AG04450 (cell line): ENCODE results near the gene HS6ST2. TPM values are rescaled to one million over a fixed set of nuclear protein-coding genes. Genes with fewer than 3 reads are reported as not detected.
"Not testable (repeated sequence)": the region's sequence is repeated elsewhere in the genome, so short reads cannot be mapped to it uniquely, and the experiment has no call there.

ENCODE experiments used
- CTCF ChIA-PET: fragments of 300-600, 350-600 bp; formaldehyde crosslinking; extraction: SDS; loops from one replicate; lab custom pipeline; 2022; ENCODE audit warnings: antibody characterized with exemption, inconsistent platforms; lab: Charles Lee
- POLR2A ChIA-PET: fragments of 350-600 bp; formaldehyde crosslinking; extraction: SDS; loops from one replicate; lab custom pipeline; 2021; ENCODE audit warnings: antibody characterized with exemption, inconsistent platforms; lab: Yijun Ruan, JAX
- DNase-seq: peaks from one replicate; pipeline ENCODE4 v3.0.0-alpha.2; 2011; ENCODE audit warnings: low read depth, low spot score
- H3K27ac ChIP-seq: one replicate; pipeline ENCODE4 v1.5.1; 2012; ENCODE audit warnings: low read depth, low read length, control low read depth
- H3K27me3 ChIP-seq: one replicate; pipeline ENCODE4 v1.6.0; 2012; ENCODE audit warnings: low read length; ENCODE audit not compliant: control insufficient read depth, insufficient read depth
- H3K4me3 ChIP-seq: 2 replicates; pipeline ENCODE4 v1.5.1; 2011; ENCODE audit warnings: mild to moderate bottlenecking, low read depth, low read length, control low read depth
- H3K9me3 ChIP-seq: 2 replicates; pipeline ENCODE4 v1.5.1; 2012; ENCODE audit warnings: low read length; ENCODE audit not compliant: control insufficient read depth, insufficient read depth
- polyA plus RNA-seq: library from polyadenylated mRNA; depleted of rRNA; stranded (reverse); fragments of >200 nt; gene quantifications from 2 replicates; pipeline ENCODE4 v1.2.3, GENCODE V29; 2011
- TF ChIP-seq, protein P1 (sequence below): IDR thresholded peaks from 2 replicates; pipeline ENCODE4 v1.5.1; 2011; ENCODE audit warnings: low read depth, low read length, control low read depth, inconsistent platforms

The HS6ST2 gene
- polyA plus RNA-seq, 1 experiment: not detected

DNA sequence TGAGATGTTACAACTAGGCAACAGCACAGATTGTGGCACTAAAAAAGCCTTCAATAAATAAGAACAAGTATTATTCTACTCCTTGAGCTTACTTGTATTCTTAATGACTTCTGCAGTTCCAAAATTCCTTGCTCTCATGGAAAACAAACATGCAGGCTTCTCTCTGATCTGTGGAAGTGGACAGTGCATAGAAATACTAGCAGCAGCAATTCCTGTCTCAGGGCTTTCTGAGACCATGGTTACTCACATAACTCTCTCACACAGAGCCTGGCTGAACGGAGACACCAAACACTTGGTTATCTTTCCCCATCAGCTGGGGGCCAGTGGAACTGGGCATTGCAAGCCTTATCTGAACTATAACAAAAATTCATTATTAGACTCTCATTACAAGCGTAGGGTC is 32.4 kb upstream of the HS6ST2 start:
- Histone ChIP-seq H3K4me3 (no peak overlapping the region), H3K9me3 (no peaks in the 10 kb centered on the region), H3K27me3 (no peaks in the 10 kb centered on the region), H3K27ac (no peak overlapping the region)
- ChIA-PET CTCF (no interaction called here), POLR2A (no interaction called here)
- TF ChIP-seq, protein P1, sequence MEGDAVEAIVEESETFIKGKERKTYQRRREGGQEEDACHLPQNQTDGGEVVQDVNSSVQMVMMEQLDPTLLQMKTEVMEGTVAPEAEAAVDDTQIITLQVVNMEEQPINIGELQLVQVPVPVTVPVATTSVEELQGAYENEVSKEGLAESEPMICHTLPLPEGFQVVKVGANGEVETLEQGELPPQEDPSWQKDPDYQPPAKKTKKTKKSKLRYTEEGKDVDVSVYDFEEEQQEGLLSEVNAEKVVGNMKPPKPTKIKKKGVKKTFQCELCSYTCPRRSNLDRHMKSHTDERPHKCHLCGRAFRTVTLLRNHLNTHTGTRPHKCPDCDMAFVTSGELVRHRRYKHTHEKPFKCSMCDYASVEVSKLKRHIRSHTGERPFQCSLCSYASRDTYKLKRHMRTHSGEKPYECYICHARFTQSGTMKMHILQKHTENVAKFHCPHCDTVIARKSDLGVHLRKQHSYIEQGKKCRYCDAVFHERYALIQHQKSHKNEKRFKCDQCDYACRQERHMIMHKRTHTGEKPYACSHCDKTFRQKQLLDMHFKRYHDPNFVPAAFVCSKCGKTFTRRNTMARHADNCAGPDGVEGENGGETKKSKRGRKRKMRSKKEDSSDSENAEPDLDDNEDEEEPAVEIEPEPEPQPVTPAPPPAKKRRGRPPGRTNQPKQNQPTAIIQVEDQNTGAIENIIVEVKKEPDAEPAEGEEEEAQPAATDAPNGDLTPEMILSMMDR: no peak
- no peak for DNase-seq

DNA sequence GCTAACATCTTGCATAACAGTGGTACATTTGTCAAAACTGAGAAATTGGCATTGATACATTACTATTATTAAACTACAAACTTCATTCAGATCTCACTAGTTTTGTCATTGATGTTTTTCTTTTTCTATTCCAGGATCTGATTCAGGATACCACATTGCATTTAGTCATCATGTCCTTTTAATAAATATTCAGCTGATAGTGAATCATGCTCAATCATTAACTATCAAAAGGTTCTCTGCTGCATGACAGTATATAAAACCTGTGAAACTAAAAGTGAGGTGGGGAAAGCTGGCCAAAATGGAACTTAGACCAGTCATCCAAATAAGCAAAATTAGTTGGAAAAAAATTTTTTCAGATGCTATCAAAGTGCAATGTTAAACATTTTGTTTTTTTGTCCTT is 28.1 kb upstream of the HS6ST2 start:
- ChIA-PET CTCF (no interaction called here), POLR2A (no interaction called here)
- Histone ChIP-seq H3K27ac (no peak overlapping the region), H3K9me3 (no peaks in the 10 kb centered on the region), H3K27me3 (no peaks in the 10 kb centered on the region), H3K4me3 (no peak overlapping the region)
- TF ChIP-seq, protein P1: no peak
- DNase-seq: no peak

DNA sequence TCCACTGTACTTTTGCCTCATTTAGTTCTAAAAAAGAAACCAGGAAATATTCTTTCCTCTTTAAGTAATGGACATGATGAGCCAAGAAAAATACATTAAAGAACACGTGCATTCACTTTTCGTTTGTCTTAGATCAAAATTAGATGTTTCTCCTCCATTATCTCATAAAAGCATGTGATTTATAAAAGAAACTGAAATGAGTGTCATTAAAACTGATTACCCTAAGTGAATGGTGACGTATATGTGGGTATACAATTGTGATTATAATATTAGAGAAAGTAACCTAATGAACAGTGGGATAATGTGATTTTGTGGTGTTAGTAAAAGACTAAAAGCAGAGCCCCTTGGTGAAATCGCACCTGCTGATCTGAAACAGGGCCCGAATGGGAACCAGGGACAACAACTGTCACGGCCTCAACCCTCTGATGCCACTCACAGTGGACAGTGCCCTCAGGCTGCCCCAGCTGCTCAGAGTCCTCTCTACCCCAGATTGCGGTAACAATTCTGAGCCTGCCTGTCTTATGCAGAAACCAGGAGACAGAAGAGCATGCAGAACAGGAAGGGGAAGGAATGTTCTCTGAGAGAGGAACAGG is 25.7 kb upstream of the HS6ST2 start:
- ChIA-PET POLR2A (no interaction called here), CTCF (no interaction called here)
- no peak overlapping the region for H3K27ac ChIP-seq

DNA sequence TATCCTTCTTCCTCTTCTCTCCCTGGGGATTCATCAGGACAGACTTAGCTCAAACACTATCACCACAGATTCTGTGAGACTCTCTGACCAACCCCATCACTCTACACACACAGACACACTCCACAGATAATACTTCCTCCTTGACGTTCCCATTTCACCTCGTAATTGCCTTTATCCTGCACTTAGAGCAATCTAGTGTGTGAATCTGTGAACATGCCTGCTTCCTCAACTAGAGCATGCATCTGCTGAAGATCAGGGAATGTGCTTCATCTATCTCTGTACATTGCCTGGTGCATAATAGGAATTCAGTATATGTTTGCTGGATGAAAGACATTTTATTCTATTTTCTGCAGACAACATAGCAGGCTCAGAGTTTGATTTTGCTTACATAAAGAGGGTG is 25.1 kb upstream of the HS6ST2 start:
- no peaks in the 10 kb centered on the region for H3K27me3 ChIP-seq
- H3K27ac ChIP-seq: no peak overlapping the region
- no peaks in the 10 kb centered on the region for H3K9me3 ChIP-seq
- H3K4me3 ChIP-seq: no peak overlapping the region
- ChIA-PET CTCF (interaction anchor here (0.6 kb wide), 1 partner anchor 232 kb away, joined by 3 read pairs; no protein-coding TSS in a partner anchor), POLR2A (no interaction called here)
- no peak for DNase-seq
- TF ChIP-seq, protein P1: no peak

More for the DNA sequence above, 25.7 kb upstream of the HS6ST2 start:
- DNase-seq: no peak
- no peak overlapping the region for H3K4me3 ChIP-seq
- H3K27me3 ChIP-seq: no peaks in the 10 kb centered on the region
- TF ChIP-seq, protein P1: no peak
- no peaks in the 10 kb centered on the region for H3K9me3 ChIP-seq

DNA sequence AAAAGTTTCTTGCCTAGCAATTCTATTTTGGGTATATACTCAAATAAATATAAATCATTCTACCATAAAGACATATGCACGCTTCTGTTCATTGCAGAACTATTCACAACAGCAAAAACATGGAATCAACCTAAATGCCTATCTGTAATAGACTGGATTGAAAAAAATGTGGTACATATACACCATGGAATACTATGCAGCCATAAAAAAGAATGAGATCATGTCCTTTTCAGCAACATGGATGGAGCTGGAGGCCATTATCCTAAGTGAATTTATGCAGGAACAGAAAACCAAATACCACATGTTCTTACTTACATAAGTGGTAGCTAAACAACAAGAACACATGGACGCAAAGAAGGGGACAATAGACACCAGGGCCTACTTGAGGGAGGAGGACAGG is 21.6 kb upstream of the HS6ST2 start:
- H3K27me3 ChIP-seq, H3K27ac ChIP-seq, POLR2A ChIA-PET, H3K4me3 ChIP-seq, CTCF ChIA-PET, H3K9me3 ChIP-seq, DNase-seq: not testable (repeated sequence)
